GM12878 (cell line): ENCODE results near the gene MCC. TPM values are rescaled to one million over a fixed set of nuclear protein-coding genes. Genes with fewer than 3 reads are reported as not detected.

Experiments used
- ATAC-seq: fragments of 200-7000 bp; cut with Tn5 transposase; 3 replicates; pipeline ENCODE4 v1.9.1; 2020; ENCODE audit warnings: mild to moderate bottlenecking, moderate library complexity
- BruUV-seq: library from RNA; stranded (reverse); fragments of 400-500 nt; replicated peaks from 2 replicates; lab custom pipeline; 2021; lab: Mats Ljungman, UMichigan
- CTCF ChIA-PET: fragments of 300-600 bp; sonication (Branson Sonifier 250); formaldehyde crosslinking; extraction: SDS; loops from one replicate; lab custom pipeline; 2021; ENCODE audit warnings: inconsistent platforms; lab: Yijun Ruan, JAX
- POLR2A ChIA-PET: fragments of 350-600 bp; formaldehyde crosslinking; extraction: SDS; loops from one replicate; lab custom pipeline; 2021; ENCODE audit warnings: inconsistent platforms; lab: Charles Lee
- RAD21 ChIA-PET: fragments of 300-600 bp; sonication (Branson Sonifier 250); formaldehyde crosslinking; loops from one replicate; lab custom pipeline; 2023; ENCODE audit warnings: antibody characterized with exemption; ENCODE audit not compliant: unreplicated experiment; lab: Charles Lee
- SMC1A ChIA-PET: fragments of 300-600 bp; sonication (Branson Sonifier 250); formaldehyde crosslinking; loops from one replicate; lab custom pipeline; 2023; ENCODE audit not compliant: unreplicated experiment, uncharacterized antibody; lab: Charles Lee
- DNase-seq: peaks from one replicate; pipeline ENCODE4 v3.0.0-alpha.2; 2011; ENCODE audit warnings: low read depth, low spot score
- FAIRE-seq: peaks from 3 replicates; lab custom pipeline; 2011; peaks lifted over from hg19 to GRCh38; lab: Jason Lieb, UNC
- H2AFZ ChIP-seq: 2 replicates; pipeline ENCODE4 v1.6.0; 2011; ENCODE audit warnings: low read depth, low read length, control low read depth; ENCODE audit not compliant: control insufficient read depth
- H3K27ac ChIP-seq: 2 replicates; pipeline ENCODE4 v1.5.1; 2011; ENCODE audit warnings: control low read depth; ENCODE audit not compliant: control insufficient read depth, insufficient read depth
- H3K27me3 ChIP-seq, 2 experiments: replicated peaks in 1 of 2; 2 replicates each; pipeline versions ENCODE4 v1.6.0 to v1.6.1; 2011; ENCODE audit warnings: low read length in 1 of 2; ENCODE audit not compliant: control insufficient read depth in 2 of 2, insufficient read depth in 2 of 2
- H3K36me3 ChIP-seq, 2 experiments: 2 replicates each; pipeline ENCODE4 v1.5.1; 2011; ENCODE audit warnings: low read length in 1 of 2; ENCODE audit not compliant: control insufficient read depth in 2 of 2, insufficient read depth in 2 of 2
- H3K4me1 ChIP-seq: 2 replicates; pipeline ENCODE4 v1.6.1; 2011; ENCODE audit warnings: mild to moderate bottlenecking, low read length, moderate library complexity, mixed read lengths; ENCODE audit not compliant: control insufficient read depth, insufficient read depth
- H3K4me2 ChIP-seq: 2 replicates; pipeline ENCODE4 v1.6.0; 2011; ENCODE audit warnings: control low read depth; ENCODE audit not compliant: control insufficient read depth, insufficient read depth
- H3K4me3 ChIP-seq: fragments of 200-600 bp; sonication (generic); 2 replicates; pipeline ENCODE4 v1.5.1; 2016
- H3K79me2 ChIP-seq: 2 replicates; pipeline ENCODE4 v1.6.0; 2011; ENCODE audit warnings: low read length; ENCODE audit not compliant: control insufficient read depth, insufficient read depth
- H3K9ac ChIP-seq: 2 replicates; pipeline ENCODE4 v1.8.0; 2011; ENCODE audit warnings: low read length, control low read depth, mixed read lengths; ENCODE audit not compliant: control insufficient read depth, insufficient read depth
- H3K9me3 ChIP-seq: replicated peaks from 3 replicates; pipeline ENCODE4 v1.5.1; 2011; ENCODE audit warnings: mild to moderate bottlenecking, low read length; ENCODE audit not compliant: control insufficient read depth, insufficient read depth
- H4K20me1 ChIP-seq: 2 replicates; pipeline ENCODE4 v1.6.0; 2011; ENCODE audit not compliant: control insufficient read depth, insufficient read depth
- NFIC ChIP-seq: IDR thresholded peaks from 2 replicates; pipeline ENCODE4 v1.6.1; 2012; ENCODE audit warnings: low read depth, mild to moderate bottlenecking, inconsistent platforms, low read length, moderate library complexity
- NKRF ChIP-seq: fragments of 450-650 bp; conservative IDR thresholded peaks from 2 replicates; pipeline ENCODE4 v1.6.1; 2017; ENCODE audit warnings: mild to moderate bottlenecking, moderate library complexity
- SREBF2 ChIP-seq: IDR thresholded peaks from 2 replicates; pipeline ENCODE4 v1.6.1; 2012; ENCODE audit warnings: mild to moderate bottlenecking, low read length
- WGBS: methylation state at CpG from one replicate; pipeline ENCODE4 v1.1.6; 2016; ENCODE audit warnings: low lambda C conversion rate; ENCODE audit not compliant: insufficient replicate concordance, insufficient coverage; ENCODE audit errors: missing lambda C conversion rate; 5-methylcytosine and 5-hydroxymethylcytosine counted together
- in situ Hi-C: fragments of 300-500 bp; cut with MboI; formaldehyde crosslinking; loops from 9 replicates; pipeline ENCODE4 v1.14.3; 2018; ENCODE audit warnings: mixed read lengths
- intact Hi-C: fragments of 100-400 bp; cut with micrococcal nuclease; formaldehyde crosslinking; loops from one replicate; pipeline ENCODE4 v1.14.2; 2022; ENCODE audit not compliant: unreplicated experiment
- polyA plus RNA-seq, 11 experiments: library from polyadenylated mRNA; depleted of rRNA in 4 of 11; unstranded in 6 of 11; stranded (reverse) in 5 of 11; fragments of >200 nt; fragmentation: Nextera tagmentation in 4 of 11; fragmentation: Illumina TruSeq in 1 of 11; extraction: Ambion mirVana in 4 of 11; extraction: Trizol in 1 of 11; gene quantifications; 1 replicate in 1 of 11; 2 replicates in 10 of 11; pipeline versions ENCODE4 v1.2.1 to v1.2.3, GENCODE V29; 2011 to 2016; ENCODE audit warnings: inconsistent platforms in 2 of 11, missing spikeins in 2 of 11, low read depth in 1 of 11
- total RNA-seq, 4 experiments: library from RNA; depleted of rRNA in 3 of 4; stranded (reverse); fragments of >200 nt in 3 of 4; fragmentation: Illumina TruSeq in 1 of 4; extraction: Trizol in 1 of 4; gene quantifications; 2 replicates each; pipeline versions ENCODE4 v1.2.1 to v1.2.3, GENCODE V29; 2013 to 2021
- TF ChIP-seq, protein P1 (sequence below), 3 experiments: IDR thresholded peaks in 2 of 3; conservative IDR thresholded peaks in 1 of 3; 2 replicates each; pipeline ENCODE4 v1.5.1; 2011; ENCODE audit warnings: low read depth in 3 of 3, low read length in 3 of 3, mild to moderate bottlenecking in 3 of 3, control low read depth in 2 of 3, moderate library complexity in 2 of 3, inconsistent platforms in 1 of 3, mixed read lengths in 1 of 3; ENCODE audit not compliant: control insufficient read depth in 2 of 3, insufficient read depth in 1 of 3; ENCODE audit errors: extremely low read depth in 1 of 3

MCC gene
- total and polyA plus RNA-seq, 10 of the 15 experiments (the other 5 are each of a cell fraction or from before 2014, with no cell fraction given): 0.03 to 0.86 (median 0.16) TPM

GRCh38 chr5:113152380-113152740 is 335.9 kb downstream of the MCC start:
- SMC1A ChIA-PET: interaction anchor here (1.0 kb wide), 1 partner anchor 67 kb away, joined by 3 read pairs; no protein-coding TSS in a partner anchor
- Histone ChIP-seq H3K27me3 (peaks cover 0 to 2% of the 10 kb centered on the region in 2 experiments; a peak in 1 of 4 replicates), H3K36me3 (no peaks in the 10 kb centered on the region), H2AFZ (no peak overlapping the region), H3K4me2 (no peak overlapping the region), H3K4me1 (no peaks in the 10 kb centered on the region)
- CTCF ChIA-PET: interaction anchor here (0.7 kb wide), 1 partner anchor 121 kb away, joined by 3 read pairs; no protein-coding TSS in a partner anchor
- TF ChIP-seq NFIC (no peak), NKRF (no peak), SREBF2 (no peak)
- TF ChIP-seq, protein P1, sequence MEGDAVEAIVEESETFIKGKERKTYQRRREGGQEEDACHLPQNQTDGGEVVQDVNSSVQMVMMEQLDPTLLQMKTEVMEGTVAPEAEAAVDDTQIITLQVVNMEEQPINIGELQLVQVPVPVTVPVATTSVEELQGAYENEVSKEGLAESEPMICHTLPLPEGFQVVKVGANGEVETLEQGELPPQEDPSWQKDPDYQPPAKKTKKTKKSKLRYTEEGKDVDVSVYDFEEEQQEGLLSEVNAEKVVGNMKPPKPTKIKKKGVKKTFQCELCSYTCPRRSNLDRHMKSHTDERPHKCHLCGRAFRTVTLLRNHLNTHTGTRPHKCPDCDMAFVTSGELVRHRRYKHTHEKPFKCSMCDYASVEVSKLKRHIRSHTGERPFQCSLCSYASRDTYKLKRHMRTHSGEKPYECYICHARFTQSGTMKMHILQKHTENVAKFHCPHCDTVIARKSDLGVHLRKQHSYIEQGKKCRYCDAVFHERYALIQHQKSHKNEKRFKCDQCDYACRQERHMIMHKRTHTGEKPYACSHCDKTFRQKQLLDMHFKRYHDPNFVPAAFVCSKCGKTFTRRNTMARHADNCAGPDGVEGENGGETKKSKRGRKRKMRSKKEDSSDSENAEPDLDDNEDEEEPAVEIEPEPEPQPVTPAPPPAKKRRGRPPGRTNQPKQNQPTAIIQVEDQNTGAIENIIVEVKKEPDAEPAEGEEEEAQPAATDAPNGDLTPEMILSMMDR (IDR thresholded peaks at IDR 0.05 in 2 of 3, conservative IDR thresholded peaks at IDR 0.05 in 1 of 3; ENCODE audit: control insufficient read depth in 2 of 3, extremely low read depth in 1 of 3, insufficient read depth in 1 of 3, low read depth in 3 of 3, low read length in 3 of 3): no peak
- TF ChIP-seq, all 136 proteins: peak for 0
- BruUV-seq: no TSS peak
- in situ Hi-C loops (no loop called here), intact Hi-C loops (no loop called here)
- no peak for FAIRE-seq
- no peak for ATAC-seq
- Histone ChIP-seq H3K79me2 (no peaks in the 10 kb centered on the region), H3K9ac (no peak overlapping the region), H4K20me1 (no peaks in the 10 kb centered on the region), H3K27ac (no peak overlapping the region), H3K4me3 (no peak overlapping the region), H3K9me3 (no peaks in the 10 kb centered on the region)
- 64% methylated on average over 2 of the region's 2 CpGs for WGBS
- DNase-seq: no peak
- ChIA-PET RAD21 (no interaction called here), POLR2A (no interaction called here)
